NCI-H82 treated with DMSO at 0.1 percent for 48 hours (cell line): ENCODE results near the gene ARHGAP26.

Experiments used
- DNase-seq: peaks from one replicate; lab custom pipeline; 2025; ENCODE audit not compliant: unreplicated experiment; lab: John Stamatoyannopoulos, UW

Gene ARHGAP26

DNA sequence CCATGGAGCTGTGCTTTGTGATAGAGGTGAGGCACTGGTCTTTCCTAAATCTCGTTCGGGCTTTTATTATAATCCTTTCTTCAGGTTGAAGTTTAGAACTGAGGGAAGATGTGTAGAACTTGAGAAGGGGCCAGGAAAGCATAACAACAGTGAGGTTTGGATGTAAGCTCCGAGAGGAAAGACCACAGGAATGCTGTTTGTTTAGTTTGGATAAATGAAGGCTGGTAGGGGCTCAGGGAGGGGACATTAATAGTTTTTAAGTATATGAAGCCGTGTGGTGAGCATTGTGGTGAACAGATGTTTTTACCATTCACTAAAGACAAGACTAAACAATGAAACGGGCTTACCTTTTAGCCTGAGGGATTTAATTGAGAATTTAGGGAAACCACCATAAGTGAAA, 130.8 kb downstream of the ARHGAP26 start:
- peak; percentile 2 for DNase-seq

DNA sequence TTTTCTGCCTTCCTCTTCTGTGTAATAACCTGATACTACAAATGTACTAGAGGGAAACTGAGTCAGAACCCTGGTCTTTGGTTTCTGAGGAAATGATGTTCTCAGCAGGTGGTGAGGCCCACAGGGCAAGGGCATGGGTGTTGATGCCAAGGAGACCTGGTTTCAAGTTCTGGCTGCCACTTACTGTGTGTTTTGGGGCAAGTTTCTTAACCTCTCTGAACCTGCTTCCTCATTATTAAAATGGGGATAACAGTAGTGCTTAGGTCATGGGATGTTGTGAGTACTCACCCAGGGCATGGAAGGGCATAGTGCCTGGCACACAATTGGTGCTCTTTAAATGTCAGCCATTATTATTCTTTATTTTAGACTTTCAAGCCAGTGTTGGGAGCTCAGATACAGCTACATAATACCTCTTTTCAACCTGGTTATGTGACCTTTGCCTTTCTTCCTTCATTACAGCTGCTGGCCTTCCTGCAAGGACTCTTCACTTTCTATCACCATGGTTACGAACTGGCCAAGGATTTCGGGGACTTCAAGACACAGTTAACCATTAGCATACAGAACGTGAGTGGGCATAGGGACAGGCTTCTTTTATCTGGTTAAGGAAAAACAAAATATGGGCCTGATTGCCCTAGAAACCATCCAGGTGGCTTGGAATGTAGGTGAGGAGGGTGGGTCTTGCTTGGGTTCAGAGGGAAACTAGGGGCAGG, 131.5 kb downstream of the ARHGAP26 start:
- no peak for DNase-seq

DNA sequence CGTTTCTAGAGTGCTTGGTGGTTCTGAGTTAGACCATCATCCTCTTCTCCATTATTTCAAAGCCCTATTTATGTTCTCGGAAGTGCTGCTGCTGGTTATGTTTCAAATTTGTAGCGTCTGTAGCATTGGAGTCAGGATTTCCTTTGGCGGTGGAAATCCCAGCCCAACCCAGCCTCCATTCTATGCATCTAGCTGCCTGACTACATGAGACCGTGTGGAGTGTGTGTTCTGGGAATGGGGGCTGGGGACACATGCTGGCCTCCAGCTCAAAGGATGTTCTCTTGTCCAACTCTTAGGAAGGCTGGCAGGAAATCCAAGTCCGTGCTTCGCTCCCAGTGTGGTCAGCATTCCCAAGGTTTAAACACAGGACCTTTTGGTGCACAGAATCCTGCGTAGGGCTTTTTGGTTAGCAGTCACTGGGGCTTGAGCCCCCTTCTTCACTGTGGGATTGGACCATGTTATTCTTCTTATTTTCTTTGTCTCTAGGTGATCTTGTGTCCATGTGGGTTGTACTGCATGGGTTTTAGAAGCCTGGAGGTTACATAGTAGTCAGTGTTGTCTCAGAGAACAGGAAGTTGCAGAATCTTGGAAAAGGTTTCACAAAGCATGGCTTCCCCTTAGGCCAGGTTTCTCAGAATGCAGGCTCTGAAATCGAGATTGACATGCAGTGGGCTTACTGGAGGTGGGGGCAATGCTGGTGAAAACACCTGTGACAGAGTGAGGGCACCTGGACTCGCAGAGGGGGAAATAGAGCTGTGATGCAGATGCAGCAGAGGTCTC, 132.2 kb downstream of the ARHGAP26 start:
- no peak for DNase-seq

DNA sequence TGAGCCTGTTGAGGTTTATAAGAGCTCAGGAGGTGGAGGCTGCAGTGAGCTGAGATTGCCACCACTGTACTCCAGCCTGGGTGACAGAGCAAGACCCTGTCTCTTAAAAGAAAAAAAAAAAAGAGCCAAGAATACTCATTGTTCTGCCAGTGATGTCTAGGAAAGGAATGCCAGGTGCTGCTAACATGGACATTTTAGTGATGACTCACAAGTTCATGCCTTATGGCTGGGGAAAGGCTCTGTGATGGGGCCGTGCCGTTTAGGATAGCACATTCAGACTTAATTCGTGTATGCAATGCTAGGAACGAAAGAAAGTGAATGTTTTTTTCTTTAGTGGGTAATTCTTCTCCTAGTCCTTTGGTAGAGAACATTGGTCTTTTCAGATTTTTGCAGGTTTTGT, 134.2 kb downstream of the ARHGAP26 start:
- DNase-seq: no peak

DNA sequence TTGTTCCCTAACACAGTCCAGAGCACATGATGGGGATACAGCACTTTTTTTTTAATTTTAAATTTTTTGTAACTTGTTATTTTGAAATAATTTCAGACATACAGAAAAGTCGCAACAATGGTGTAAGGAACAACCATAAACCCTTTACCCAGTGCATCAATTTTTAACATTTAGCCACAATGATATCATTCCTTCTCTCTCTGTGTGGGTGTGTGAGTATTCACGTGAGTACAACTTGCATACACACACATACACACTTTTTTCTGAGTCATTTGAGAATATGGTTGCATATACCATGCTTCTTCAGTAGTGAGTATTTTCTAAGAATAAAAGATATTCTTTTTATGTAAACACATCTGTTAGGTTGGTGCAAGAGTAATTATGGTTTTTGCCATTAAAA, 135.2 kb downstream of the ARHGAP26 start:
- DNase-seq: no peak

DNA sequence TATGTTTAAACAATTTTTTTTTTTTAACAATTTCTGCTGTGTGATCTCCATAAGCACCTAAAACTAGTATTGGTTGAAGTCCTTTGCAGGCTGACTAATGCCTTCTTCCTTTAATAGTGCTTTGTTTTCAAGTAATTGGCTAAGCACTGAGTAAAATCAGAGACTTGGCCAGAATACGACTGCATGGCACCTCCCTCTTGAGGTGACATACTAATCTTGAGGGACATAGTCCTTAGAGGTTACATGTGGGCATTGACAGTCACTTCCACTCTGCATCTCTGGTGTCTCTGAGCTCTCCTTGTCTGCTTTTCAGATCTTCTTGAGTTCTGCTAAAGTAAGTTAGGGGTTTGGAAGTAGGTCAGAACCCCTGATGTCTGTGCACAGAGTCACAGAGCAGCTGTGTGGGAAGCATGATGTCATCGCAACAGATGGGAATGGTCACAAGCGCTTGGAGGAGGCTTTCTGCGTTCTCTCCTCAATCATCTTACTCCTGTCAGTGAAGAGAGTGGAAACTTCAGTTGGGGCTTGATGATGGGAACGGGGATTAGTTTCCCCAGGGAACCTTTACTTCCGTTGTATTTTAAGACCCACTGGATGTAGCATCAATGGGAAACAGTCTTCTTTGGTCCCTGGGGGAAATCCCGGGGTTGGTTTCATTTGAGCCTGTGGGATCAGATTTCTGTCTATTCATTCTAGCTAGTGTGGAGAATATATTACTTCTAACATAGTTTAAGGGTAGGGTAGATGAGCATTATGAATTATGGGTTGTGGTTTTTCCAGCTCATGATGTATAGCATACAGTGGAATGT, 136.9 kb downstream of the ARHGAP26 start:
- DNase-seq: peak; percentile 62

DNA sequence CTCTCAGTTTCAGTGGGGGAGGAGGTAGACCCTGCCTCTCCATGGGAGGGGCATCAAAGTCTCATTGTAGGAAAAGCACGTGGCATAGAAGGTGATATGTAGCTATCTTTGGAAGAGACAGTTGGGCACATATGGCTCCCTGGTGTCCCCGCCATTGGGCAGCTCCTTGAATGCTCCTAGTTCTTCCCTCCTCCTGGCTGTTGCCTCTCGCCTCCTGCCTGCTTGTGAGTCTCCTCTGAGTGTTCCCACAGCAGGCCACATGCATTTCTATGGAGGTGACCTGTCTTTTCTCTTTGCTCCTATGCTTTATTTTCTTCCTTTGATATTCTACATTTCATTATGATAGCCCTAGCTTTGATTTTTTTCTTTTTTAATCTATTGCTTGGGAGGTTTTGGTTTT, 138.5 kb downstream of the ARHGAP26 start:
- DNase-seq: no peak

DNA sequence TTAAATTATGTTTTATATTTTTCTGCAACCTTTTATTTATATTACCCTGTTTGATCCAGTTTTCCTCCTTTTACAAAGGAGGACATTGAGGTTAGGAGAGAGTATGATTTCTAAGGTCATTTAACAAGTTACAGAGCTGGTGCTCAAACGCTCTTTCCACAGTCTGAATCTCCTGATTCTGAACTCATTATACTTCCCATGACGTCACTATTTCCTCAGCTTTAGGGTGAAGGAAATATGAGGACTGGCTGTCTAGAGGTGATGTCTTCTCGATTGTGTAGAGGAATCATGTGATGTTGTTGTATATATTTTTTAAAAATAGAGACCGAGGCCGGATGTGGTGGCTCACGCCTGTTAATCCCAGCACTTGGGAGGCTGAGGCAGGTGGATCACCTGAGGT, 140.0 kb downstream of the ARHGAP26 start:
- DNase-seq: no peak

DNA sequence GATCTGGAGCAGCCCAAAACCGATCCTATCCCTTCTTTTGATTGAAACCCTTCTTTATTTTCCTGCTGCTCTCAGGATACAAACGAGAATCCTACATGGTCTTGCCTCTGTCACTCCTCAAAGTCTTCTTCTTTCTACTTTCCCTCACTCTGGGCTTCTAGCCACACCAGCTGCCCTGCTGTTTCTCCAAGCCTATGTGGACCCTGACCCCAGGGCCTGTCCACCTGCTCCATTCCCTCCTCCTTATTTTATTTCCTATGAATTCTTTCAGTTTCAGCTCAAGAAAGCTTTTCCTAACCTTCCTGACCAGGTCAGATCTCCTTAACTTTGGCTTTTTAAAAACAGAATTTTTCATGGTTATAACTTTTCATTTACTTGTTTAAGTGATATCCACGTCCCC, 141.0 kb downstream of the ARHGAP26 start:
- no peak for DNase-seq

DNA sequence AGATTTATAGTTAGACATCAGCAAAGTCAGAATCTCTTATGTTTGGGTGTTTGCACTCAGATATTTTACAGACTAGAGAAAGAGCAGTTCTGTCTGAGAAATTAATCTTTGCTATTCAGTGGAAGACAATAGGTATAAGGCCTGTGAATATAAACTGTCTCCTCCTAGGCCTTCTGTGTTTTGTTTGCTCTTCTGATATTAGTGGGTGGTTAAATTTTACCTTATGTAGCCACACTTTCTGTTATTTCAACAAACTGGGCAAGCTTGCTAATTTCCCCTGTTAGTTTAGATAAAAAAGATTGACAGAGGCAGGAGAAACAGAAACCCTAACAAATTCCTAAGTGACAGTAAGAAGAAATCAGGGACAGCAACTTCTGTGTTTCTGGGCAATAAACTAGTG, 141.6 kb downstream of the ARHGAP26 start:
- DNase-seq: no peak

DNA sequence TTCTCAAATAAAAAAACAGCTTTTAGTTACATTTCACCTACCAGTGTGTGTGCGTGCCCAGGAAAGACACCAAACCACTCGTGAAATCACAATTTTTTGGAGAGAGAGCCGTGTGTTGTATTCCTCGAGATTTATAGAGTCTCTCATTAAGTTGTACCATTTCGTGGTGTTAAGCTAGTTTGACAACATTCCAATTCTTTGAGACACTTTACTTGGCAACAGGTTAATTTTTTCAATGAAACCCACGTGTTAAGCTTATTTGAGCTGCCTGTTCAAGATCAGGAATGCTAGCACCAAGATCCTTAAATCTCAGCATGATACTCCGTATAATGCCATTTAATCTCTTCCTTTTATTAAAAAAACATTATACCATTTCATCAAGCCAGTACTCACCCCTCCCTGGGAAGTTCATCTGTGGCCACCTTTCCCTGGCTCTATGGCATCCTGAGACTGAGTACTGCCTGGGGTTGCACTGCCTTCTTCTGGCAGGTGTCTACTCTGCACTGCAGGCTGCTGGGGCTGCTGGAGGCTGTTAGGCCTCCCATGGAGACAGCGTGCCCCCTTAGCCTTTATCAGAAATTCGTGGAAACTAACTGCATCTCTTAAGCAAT, 143.7 kb downstream of the ARHGAP26 start:
- no peak for DNase-seq

DNA sequence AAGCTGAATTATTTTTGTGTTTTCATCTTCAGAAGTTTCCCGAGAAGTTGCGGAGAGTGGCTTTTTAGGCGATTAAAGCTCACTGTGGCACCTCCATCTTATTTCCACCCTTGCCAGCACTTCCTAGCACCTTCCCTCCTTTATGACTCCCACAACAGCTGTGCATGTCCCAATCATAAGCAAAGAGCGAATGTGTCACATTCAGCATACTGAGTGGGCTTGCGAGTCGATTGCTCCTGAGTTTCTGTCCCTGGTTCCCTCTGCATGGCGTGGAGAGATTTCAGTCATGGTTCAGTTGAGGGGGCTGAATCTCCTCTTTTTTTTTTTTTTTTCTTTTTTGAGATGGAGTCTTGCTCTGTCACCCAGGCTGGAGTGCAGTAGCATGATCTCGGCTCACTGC, 144.9 kb downstream of the ARHGAP26 start:
- no peak for DNase-seq

DNA sequence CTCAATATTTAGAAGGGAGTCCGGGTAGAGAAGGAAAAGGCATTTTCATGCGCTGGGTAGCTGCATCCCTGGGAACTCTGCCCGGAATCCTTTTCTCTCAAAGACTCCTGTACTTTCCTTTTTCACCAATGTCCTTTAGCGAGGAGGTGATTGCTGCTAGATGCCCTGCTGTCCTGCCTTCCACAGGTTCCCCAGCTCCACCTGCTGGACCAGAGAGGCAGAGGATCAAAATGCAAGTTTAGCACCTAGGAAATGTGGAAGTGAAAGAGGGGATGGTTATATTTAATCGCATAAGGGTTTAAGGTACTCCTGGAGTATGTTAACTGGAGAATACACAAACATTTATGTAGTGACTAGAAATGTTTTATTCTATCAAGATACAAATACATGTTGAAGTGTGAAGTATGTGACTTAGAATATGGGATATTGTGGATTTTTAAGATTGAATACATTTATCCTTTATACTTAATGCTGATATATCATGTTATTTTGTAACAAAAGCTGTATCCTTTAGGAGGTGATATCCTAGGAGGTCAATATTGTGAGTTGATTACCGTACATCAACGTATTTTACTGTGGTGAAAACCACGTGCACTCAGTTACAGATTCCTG, 145.7 kb downstream of the ARHGAP26 start:
- DNase-seq: peak; percentile 22

DNA sequence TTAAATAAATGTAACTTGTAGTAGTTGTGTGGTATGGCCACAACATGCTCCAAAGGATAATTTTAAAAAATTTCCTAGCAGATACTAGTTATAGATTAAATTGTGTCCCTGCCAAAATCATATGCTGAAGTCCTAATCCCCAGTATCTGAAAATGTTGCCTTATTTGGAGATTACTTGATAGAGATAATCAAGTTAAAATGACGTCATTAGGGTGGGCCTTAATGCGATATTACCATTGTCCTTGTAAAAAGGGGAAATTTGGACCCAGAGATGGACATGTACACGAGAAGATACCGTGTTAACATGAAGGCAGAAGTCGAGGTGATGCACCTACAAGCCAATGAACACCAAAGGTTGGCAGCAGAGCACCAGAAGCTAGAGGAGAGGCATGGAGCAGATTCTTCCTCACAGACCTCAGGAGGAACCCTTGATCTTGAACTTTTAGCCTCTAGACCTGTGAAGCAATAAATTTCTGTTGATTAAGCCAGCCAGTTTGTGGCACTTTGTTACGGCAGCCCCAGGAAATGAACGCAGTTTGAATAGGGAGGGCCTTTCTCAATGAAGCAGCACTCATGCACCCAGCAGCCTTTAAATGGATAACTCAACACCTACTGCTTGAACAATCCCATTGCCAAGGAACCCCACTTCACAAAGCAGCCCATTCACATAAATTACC, 148.9 kb downstream of the ARHGAP26 start:
- DNase-seq: no peak

DNA sequence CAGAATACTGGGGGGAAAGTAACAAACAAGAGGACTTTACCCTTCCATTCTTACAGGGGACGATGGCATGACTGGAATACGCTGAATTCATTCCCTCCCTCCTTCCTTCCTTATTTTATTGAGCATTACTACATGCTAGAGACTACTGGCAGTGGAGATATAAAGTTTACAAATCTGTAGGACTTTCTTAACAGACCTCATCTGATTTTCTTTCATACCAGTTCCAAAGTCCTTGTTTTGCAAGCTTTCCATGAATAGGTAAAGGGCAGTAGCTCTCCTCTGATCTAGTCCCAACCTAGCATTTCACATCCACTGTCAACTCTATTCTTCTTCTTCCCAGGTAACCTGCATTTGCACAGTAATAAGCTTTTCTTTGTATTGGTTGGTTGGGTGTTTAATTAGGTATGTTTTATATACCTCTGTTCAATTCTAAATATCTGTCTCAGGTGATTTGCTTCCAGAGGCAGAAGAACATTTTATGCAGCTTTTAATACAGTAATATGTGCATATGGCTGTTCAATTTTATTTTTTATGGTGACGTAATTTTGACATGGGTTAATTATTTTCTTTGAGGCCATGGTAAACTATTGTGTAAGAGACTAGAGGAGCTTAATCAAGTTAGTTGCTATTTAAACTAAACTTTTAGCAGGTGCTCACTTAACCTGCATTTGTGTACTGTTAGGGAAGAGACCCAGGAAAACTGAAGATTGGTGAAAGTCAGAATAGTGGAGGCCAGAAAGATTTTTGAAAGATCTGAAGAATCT, 150.9 kb downstream of the ARHGAP26 start:
- no peak for DNase-seq

DNA sequence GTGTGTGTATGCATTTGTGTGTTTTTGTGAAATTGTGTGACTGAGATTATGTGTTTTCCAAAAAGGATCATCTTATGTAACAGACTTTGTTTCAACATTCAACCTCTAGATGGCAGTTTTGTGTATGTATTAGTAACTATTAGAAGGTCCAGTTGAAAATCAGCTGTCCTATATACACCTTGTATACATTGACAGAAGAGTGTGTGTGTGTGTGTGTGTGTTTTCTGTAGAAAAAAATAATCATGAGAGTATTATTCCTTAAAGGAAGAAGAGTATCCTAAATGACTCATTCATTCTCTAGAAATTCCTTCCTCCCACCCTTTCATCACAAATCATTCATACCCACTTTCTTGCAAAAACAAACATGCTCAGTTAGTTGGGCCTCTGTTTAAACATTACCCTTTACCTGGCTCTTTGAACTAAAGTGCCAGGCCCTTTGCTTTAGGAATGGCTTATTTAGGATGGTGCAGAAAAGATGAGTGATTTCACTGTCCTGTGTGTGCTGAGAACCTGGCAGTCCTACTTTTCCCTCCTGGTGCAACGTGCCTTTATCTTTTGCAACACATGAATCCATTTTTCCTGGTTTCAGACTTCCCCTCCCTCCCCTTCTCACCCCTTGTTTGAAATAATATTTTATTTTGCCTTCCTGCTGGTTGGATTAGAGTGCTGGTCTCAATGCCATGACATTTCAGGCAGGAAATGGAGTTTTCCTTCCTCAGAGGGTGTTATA, 152.2 kb downstream of the ARHGAP26 start:
- DNase-seq: peak; percentile 38

DNA sequence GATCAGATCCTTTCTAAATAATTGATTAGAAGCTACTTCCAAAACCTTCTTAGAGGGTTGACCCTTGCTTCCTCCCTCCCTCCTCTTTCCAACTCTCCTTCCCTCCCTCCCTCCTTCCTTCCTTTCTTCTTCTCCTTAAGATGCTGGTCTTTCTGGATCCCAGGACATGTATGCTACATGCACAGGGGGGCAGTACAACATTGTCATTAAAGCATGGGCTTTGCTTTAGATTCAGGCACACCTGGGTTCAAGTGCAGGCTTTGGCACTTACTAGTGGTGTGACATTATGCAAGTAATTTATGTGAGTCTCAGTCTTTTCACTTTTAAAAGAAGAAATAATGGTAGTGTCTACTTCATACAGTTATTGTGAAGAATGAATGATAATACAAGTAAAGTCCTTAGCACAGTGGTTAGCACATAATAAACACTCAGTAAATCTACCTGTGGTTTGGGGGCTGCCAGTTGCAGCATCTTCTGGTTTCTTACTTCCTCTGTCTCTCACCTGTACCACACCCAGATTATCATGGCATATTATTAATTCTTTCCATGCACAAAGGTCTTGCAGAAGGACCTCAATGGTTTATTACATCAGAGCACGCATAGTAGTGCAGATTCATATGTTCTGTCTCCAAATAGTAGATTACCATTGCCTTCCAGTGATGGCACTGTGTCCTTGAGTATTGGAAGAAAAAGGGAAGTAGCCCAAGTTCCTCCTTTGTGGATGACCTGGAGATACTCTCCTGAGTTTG, 154.1 kb downstream of the ARHGAP26 start:
- DNase-seq: no peak

DNA sequence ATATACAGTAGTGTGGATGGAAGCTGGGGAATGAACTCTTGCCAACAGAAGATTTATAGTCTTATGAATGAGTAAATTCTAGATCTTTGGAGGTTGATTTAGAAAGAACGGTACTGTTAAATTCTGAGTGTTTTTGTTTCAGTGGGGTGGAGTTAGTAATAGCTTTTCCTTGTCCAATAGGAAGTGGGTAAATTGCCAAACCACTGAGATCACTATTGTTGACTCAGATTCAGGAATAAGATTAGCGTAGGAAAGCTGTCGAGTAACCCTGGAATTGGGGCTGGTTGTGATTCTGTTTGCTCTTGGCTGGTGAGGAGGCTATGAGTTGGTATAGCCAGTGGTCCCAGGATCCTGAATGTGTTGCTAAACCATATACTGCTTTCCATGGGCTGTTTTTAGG, 155.6 kb downstream of the ARHGAP26 start:
- no peak for DNase-seq
